HepG2 (cell line): ENCODE results near the gene IQSEC1. TPM values are rescaled to one million over a fixed set of nuclear protein-coding genes. Genes with fewer than 3 reads are reported as not detected.
A peak's percentile ranks its signal among the peaks of the same experiment; 100 is the strongest.

Experiments used
- ARNT2 ChIP-seq: sonication (generic); formaldehyde crosslinking; IDR thresholded peaks from 2 replicates; pipeline ENCODE4 v1.8.0; 2022; ENCODE audit warnings: mild to moderate bottlenecking, low read depth, missing genetic modification reagents, moderate library complexity
- ERF ChIP-seq: IDR thresholded peaks from 2 replicates; pipeline ENCODE4 v1.6.1; 2018; ENCODE audit warnings: missing biosample characterization, missing genetic modification reagents
- FLYWCH1 ChIP-seq: sonication (generic); formaldehyde crosslinking; IDR thresholded peaks from 2 replicates; pipeline ENCODE4 v1.8.1; 2023; ENCODE audit warnings: mild to moderate bottlenecking, missing genetic modification reagents
- FOXA1 ChIP-seq, 2 experiments: fragments of 450-650 bp in 1 of 2; sonication (generic) in 1 of 2; formaldehyde crosslinking in 1 of 2; IDR thresholded peaks; 2 replicates each; pipeline versions ENCODE4 v1.4.0 to v1.6.1; 2016 to 2020; ENCODE audit warnings: missing genetic modification reagents in 1 of 2
- FOXO1 ChIP-seq: sonication (generic); formaldehyde crosslinking; IDR thresholded peaks from 2 replicates; pipeline ENCODE4 v1.4.0; 2020; ENCODE audit warnings: missing genetic modification reagents
- HCFC1 ChIP-seq: fragments of 150-350 bp; IDR thresholded peaks from 2 replicates; pipeline ENCODE4 v1.6.1; 2014; ENCODE audit warnings: low read depth, low read length
- MAZ ChIP-seq, 2 experiments: sonication (generic) in 1 of 2; formaldehyde crosslinking in 1 of 2; IDR thresholded peaks; 2 replicates each; pipeline versions ENCODE4 v1.5.0 to v1.6.1; 2012 to 2020; ENCODE audit warnings: low read depth in 2 of 2, mild to moderate bottlenecking in 2 of 2, borderline replicate concordance in 1 of 2, improper control_type of control experiment in 1 of 2, low read length in 1 of 2, missing genetic modification reagents in 1 of 2, moderate library complexity in 1 of 2
- NR2F6 ChIP-seq, 2 experiments: IDR thresholded peaks; 2 replicates each; pipeline ENCODE4 v1.6.1; 2016; ENCODE audit warnings: antibody characterized with exemption in 1 of 2, mild to moderate bottlenecking in 1 of 2
- PHF20 ChIP-seq: sonication (generic); formaldehyde crosslinking; IDR thresholded peaks from 2 replicates; pipeline ENCODE4 v1.5.0; 2020; ENCODE audit warnings: mild to moderate bottlenecking, missing genetic modification reagents
- PHF8 ChIP-seq: sonication (generic); formaldehyde crosslinking; IDR thresholded peaks from 2 replicates; pipeline ENCODE4 v1.5.0; 2020; ENCODE audit warnings: missing genetic modification reagents
- PTBP1 ChIP-seq: fragments of 200-400 bp; formaldehyde crosslinking; IDR thresholded peaks from 2 replicates; pipeline ENCODE4 v1.6.1; 2018; ENCODE audit warnings: low read length, low read depth; ENCODE audit not compliant: poor library complexity, severe bottlenecking
- SP2 ChIP-seq: sonication (generic); formaldehyde crosslinking; IDR thresholded peaks from 2 replicates; pipeline ENCODE4 v1.5.1; 2020; ENCODE audit warnings: mild to moderate bottlenecking, missing genetic modification reagents
- TEAD3 ChIP-seq: optimal IDR thresholded peaks from 2 replicates; pipeline ENCODE3; 2016; ENCODE audit warnings: borderline replicate concordance
- ZFP62 ChIP-seq: sonication (generic); formaldehyde crosslinking; IDR thresholded peaks from 2 replicates; pipeline ENCODE4 v1.4.0; 2020; ENCODE audit warnings: missing genetic modification reagents
- ZNF891 ChIP-seq: sonication (generic); formaldehyde crosslinking; IDR thresholded peaks from 2 replicates; pipeline ENCODE4 v1.5.0; 2020; ENCODE audit warnings: mild to moderate bottlenecking, missing genetic modification reagents
- polyA plus RNA-seq, 8 experiments: library from polyadenylated mRNA; depleted of rRNA in 3 of 8; stranded (reverse) in 7 of 8; unstranded in 1 of 8; fragments of >200 nt; fragmentation: Illumina TruSeq in 4 of 8; extraction: Trizol in 4 of 8; gene quantifications; 2 replicates each; pipeline versions ENCODE4 v1.2.1 to v1.2.3, GENCODE V29; 2011 to 2016; ENCODE audit warnings: low read depth in 4 of 8, missing spikeins in 1 of 8, mixed read lengths in 1 of 8; ENCODE audit not compliant: insufficient read depth in 1 of 8
- total RNA-seq, 5 experiments: library from RNA; depleted of rRNA; stranded (reverse); fragments of >200 nt; fragmentation: Illumina TruSeq; extraction: Trizol; gene quantifications; 2 replicates each; pipeline ENCODE4 v1.2.3, GENCODE V29; 2016; ENCODE audit warnings: low read depth in 1 of 5
- TF ChIP-seq, protein P1 (sequence below): sonication (generic); formaldehyde crosslinking; conservative IDR thresholded peaks from 2 replicates; pipeline ENCODE4 v1.8.0; 2022; ENCODE audit warnings: mild to moderate bottlenecking, moderate library complexity, missing genetic modification reagents
- TF ChIP-seq, protein P2 (sequence below): IDR thresholded peaks from 2 replicates; pipeline ENCODE4 v1.4.0; 2020; ENCODE audit warnings: mild to moderate bottlenecking, missing genetic modification reagents
- TF ChIP-seq, protein P3 (sequence below): sonication (generic); formaldehyde crosslinking; IDR thresholded peaks from 2 replicates; pipeline ENCODE4 v1.4.0; 2020; ENCODE audit warnings: mild to moderate bottlenecking, missing genetic modification reagents, borderline replicate concordance
- TF ChIP-seq, protein P4 (sequence below): sonication (generic); formaldehyde crosslinking; IDR thresholded peaks from 2 replicates; pipeline ENCODE4; 2020; ENCODE audit warnings: missing genetic modification reagents, mild to moderate bottlenecking, borderline replicate concordance

Gene IQSEC1
- total and polyA plus RNA-seq, 2 of the 13 experiments (the other 11 are each of a cell fraction or from before 2014, with no cell fraction given) = 17.4 to 20.2 TPM

DNA sequence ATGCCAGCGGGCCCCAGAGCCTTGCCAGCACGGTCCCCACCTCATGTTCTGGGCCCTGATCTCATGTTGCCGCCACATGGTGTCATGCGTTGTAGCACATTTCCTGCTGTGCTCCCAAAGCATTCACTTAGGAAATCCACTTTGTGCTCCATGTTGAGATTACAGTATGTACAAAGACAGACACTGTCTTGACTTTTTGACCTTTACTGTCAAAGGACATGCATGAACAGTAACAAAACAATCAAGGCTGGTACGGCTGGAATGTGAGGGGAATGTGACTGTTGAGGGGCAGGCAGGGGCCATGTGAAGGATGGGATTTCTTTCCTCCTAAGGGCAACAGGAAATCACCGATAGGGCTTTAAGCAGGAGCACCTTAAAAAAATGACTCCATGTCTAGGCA lies 178.6 kb downstream of the IQSEC1 start (continued):
- TF ChIP-seq, protein P1, sequence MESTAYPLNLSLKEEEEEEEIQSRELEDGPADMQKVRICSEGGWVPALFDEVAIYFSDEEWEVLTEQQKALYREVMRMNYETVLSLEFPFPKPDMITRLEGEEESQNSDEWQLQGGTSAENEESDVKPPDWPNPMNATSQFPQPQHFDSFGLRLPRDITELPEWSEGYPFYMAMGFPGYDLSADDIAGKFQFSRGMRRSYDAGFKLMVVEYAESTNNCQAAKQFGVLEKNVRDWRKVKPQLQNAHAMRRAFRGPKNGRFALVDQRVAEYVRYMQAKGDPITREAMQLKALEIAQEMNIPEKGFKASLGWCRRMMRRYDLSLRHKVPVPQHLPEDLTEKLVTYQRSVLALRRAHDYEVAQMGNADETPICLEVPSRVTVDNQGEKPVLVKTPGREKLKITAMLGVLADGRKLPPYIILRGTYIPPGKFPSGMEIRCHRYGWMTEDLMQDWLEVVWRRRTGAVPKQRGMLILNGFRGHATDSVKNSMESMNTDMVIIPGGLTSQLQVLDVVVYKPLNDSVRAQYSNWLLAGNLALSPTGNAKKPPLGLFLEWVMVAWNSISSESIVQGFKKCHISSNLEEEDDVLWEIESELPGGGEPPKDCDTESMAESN = no peak
- TF ChIP-seq PHF20 (CRISPR knock-in tag) (no peak), MAZ (IDR thresholded peaks at IDR 0.05; ENCODE audit: borderline replicate concordance, low read depth, low read length) (no peak), MAZ (CRISPR knock-in tag; IDR thresholded peaks at IDR 0.05; ENCODE audit: low read depth) (peak; percentile 20; the same call in 1 of the 2 replicates), ZNF891 (no peak), HCFC1 (no peak), ERF (CRISPR knock-in tag) (no peak; the same call in 1 of the 2 replicates), PTBP1 (no peak), FOXO1 (CRISPR knock-in tag) (no peak), PHF8 (CRISPR knock-in tag) (no peak), TEAD3 (peak; percentile 98), NR2F6 (IDR thresholded peaks at IDR 0.05) (peak; percentile 88), NR2F6 (CRISPR knock-in tag; IDR thresholded peaks at IDR 0.05) (peak; percentile 88), FOXA1 (IDR thresholded peaks at IDR 0.05) (no peak), FOXA1 (CRISPR knock-in tag; IDR thresholded peaks at IDR 0.05) (peak; percentile 49), FLYWCH1 (CRISPR knock-in tag) (no peak), ZFP62 (CRISPR knock-in tag) (no peak), SP2 (CRISPR knock-in tag) (no peak), ARNT2 (no peak)
- TF ChIP-seq, protein P2, sequence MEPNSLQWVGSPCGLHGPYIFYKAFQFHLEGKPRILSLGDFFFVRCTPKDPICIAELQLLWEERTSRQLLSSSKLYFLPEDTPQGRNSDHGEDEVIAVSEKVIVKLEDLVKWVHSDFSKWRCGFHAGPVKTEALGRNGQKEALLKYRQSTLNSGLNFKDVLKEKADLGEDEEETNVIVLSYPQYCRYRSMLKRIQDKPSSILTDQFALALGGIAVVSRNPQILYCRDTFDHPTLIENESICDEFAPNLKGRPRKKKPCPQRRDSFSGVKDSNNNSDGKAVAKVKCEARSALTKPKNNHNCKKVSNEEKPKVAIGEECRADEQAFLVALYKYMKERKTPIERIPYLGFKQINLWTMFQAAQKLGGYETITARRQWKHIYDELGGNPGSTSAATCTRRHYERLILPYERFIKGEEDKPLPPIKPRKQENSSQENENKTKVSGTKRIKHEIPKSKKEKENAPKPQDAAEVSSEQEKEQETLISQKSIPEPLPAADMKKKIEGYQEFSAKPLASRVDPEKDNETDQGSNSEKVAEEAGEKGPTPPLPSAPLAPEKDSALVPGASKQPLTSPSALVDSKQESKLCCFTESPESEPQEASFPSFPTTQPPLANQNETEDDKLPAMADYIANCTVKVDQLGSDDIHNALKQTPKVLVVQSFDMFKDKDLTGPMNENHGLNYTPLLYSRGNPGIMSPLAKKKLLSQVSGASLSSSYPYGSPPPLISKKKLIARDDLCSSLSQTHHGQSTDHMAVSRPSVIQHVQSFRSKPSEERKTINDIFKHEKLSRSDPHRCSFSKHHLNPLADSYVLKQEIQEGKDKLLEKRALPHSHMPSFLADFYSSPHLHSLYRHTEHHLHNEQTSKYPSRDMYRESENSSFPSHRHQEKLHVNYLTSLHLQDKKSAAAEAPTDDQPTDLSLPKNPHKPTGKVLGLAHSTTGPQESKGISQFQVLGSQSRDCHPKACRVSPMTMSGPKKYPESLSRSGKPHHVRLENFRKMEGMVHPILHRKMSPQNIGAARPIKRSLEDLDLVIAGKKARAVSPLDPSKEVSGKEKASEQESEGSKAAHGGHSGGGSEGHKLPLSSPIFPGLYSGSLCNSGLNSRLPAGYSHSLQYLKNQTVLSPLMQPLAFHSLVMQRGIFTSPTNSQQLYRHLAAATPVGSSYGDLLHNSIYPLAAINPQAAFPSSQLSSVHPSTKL (CRISPR knock-in tag) = peak; percentile 51; the same call in 1 of the 2 replicates
- TF ChIP-seq, protein P3, sequence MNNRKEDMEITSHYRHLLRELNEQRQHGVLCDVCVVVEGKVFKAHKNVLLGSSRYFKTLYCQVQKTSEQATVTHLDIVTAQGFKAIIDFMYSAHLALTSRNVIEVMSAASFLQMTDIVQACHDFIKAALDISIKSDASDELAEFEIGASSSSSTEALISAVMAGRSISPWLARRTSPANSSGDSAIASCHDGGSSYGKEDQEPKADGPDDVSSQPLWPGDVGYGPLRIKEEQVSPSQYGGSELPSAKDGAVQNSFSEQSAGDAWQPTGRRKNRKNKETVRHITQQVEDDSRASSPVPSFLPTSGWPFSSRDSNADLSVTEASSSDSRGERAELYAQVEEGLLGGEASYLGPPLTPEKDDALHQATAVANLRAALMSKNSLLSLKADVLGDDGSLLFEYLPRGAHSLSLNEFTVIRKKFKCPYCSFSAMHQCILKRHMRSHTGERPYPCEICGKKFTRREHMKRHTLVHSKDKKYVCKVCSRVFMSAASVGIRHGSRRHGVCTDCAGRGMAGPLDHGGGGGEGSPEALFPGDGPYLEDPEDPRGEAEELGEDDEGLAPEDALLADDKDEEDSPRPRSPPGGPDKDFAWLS (CRISPR knock-in tag) = no peak
- TF ChIP-seq, protein P4, sequence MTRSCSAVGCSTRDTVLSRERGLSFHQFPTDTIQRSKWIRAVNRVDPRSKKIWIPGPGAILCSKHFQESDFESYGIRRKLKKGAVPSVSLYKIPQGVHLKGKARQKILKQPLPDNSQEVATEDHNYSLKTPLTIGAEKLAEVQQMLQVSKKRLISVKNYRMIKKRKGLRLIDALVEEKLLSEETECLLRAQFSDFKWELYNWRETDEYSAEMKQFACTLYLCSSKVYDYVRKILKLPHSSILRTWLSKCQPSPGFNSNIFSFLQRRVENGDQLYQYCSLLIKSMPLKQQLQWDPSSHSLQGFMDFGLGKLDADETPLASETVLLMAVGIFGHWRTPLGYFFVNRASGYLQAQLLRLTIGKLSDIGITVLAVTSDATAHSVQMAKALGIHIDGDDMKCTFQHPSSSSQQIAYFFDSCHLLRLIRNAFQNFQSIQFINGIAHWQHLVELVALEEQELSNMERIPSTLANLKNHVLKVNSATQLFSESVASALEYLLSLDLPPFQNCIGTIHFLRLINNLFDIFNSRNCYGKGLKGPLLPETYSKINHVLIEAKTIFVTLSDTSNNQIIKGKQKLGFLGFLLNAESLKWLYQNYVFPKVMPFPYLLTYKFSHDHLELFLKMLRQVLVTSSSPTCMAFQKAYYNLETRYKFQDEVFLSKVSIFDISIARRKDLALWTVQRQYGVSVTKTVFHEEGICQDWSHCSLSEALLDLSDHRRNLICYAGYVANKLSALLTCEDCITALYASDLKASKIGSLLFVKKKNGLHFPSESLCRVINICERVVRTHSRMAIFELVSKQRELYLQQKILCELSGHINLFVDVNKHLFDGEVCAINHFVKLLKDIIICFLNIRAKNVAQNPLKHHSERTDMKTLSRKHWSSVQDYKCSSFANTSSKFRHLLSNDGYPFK = no peak
